NCI-H146 treated with DMSO at 0.1 percent for 48 hours (cell line): ENCODE results near the gene PFDN6.
A peak's percentile ranks its signal among the peaks of the same experiment; 100 is the strongest.
"Not testable (repeated sequence)": the region's sequence is repeated elsewhere in the genome, so short reads cannot be mapped to it uniquely, and the experiment has no call there.

Source experiments
- DNase-seq: peaks from one replicate; lab custom pipeline; 2025; ENCODE audit not compliant: unreplicated experiment; lab: John Stamatoyannopoulos, UW

Gene PFDN6

GRCh38 chr6:33273129-33273923 lies 16.1 kb upstream of the PFDN6 start:
- DNase-seq, result no peak

GRCh38 chr6:33273924-33274902 lies 15.2 kb upstream of the PFDN6 start:
- no peak for DNase-seq

GRCh38 chr6:33275795-33276580 lies 13.4 kb upstream of the PFDN6 start:
- DNase-seq, result not testable (repeated sequence)

GRCh38 chr6:33276581-33276863 lies 12.9 kb upstream of the PFDN6 start:
- no peak for DNase-seq

- peak; percentile 76 for DNase-seq
Measured at GRCh38 chr6:33276864-33277662, 12.3 kb upstream of the PFDN6 start, which contains the start of gene B3GALT4. TSS of gene B3GALT4 (plus strand) at chr6:33277123. CDS start at chr6:33277420, 297 bp downstream.

- DNase-seq, result no peak
Measured at GRCh38 chr6:33277663-33278391, 11.6 kb upstream of the PFDN6 start.

GRCh38 chr6:33278392-33278741 lies 11.0 kb upstream of the PFDN6 start:
- DNase-seq, result no peak

GRCh38 chr6:33278810-33279209 lies 10.6 kb upstream of the PFDN6 start:
- no peak for DNase-seq

GRCh38 chr6:33279257-33279695 lies 10.1 kb upstream of the PFDN6 start:
- DNase-seq, result no peak

GRCh38 chr6:33279971-33280511 lies 9.4 kb upstream of the PFDN6 start:
- no peak for DNase-seq

GRCh38 chr6:33280539-33280938 lies 8.9 kb upstream of the PFDN6 start:
- DNase-seq, result no peak

GRCh38 chr6:33285214-33285613 lies 4.2 kb upstream of the PFDN6 start:
- DNase-seq, result not testable (repeated sequence)

GRCh38 chr6:33286946-33287914 lies 2.2 kb upstream of the PFDN6 start:
- no peak for DNase-seq

- DNase-seq, result no peak
Measured at GRCh38 chr6:33288141-33288920, 1.1 kb upstream of the PFDN6 start.

- DNase-seq, result no peak
Measured at GRCh38 chr6:33289784-33290315, 449 bp downstream of the PFDN6 start.

GRCh38 chr6:33290459-33290858 lies 1.1 kb downstream of the PFDN6 start:
- no peak for DNase-seq

GRCh38 chr6:33292996-33293682 lies 3.7 kb downstream of the PFDN6 start:
- DNase-seq, result no peak
